Upper lobe of left lung (tissue), 6 donors: Measurements from ENCODE around the gene ADIPOR2. TPM values are rescaled to one million over a fixed set of nuclear protein-coding genes. Genes with fewer than 3 reads are reported as not detected.
"Not testable (repeated sequence)": the region's sequence is repeated elsewhere in the genome, so short reads cannot be mapped to it uniquely, and the experiment has no call there.

Experiments used
- ATAC-seq, 2 donors: fragments of 200-7000 bp; cut with Tn5 transposase; one replicate each; pipeline ENCODE4 v1.9.1; 2022; ENCODE audit warnings: mild to moderate bottlenecking in 2 of 2, moderate library complexity in 2 of 2; ENCODE audit not compliant: low FRiP score in 2 of 2
- DNase-seq, 2 donors: peaks; one replicate each; pipeline ENCODE4 v3.0.0-alpha.2; 2019 to 2020
- H3K27ac ChIP-seq, 4 donors: fragments of 200-600 bp; sonication (generic); one replicate each; pipeline ENCODE4 v1.5.1; 2016 to 2019
- H3K27me3 ChIP-seq, 4 donors: fragments of 200-600 bp; sonication (generic); one replicate each; pipeline ENCODE4 v1.5.1; 2017 to 2019
- H3K36me3 ChIP-seq, 4 donors: fragments of 200-600 bp; sonication (generic); one replicate each; pipeline ENCODE4 v1.5.1; 2016 to 2019
- H3K4me1 ChIP-seq, 4 donors: fragments of 200-600 bp; sonication (generic); one replicate each; pipeline ENCODE4 v1.5.1; 2018 to 2019
- H3K4me3 ChIP-seq, 4 donors: fragments of 200-600 bp; sonication (generic); one replicate each; pipeline ENCODE4 v1.5.1; 2017 to 2019; ENCODE audit warnings: mild to moderate bottlenecking in 2 of 4, moderate library complexity in 1 of 4
- H3K9me3 ChIP-seq, 4 donors: fragments of 200-600 bp; sonication (generic); one replicate each; pipeline ENCODE4 v1.5.1; 2018 to 2019
- CTCF ChIP-seq, 6 experiments: fragments of 450-650 bp in 4 of 6; fragments of 200-600 bp in 2 of 6; sonication (generic) in 2 of 6; IDR thresholded peaks; one replicate each; pipeline ENCODE4 v1.5.1; 2016 to 2019; ENCODE audit warnings: antibody characterized with exemption in 6 of 6
- EP300 ChIP-seq, 4 donors: sonication (generic); formaldehyde crosslinking; IDR thresholded peaks; one replicate each; pipeline ENCODE4 v1.5.1; 2017; ENCODE audit warnings: antibody characterized with exemption in 4 of 4, control low read depth in 2 of 4
- POLR2A ChIP-seq, 4 donors: fragments of 450-650 bp; IDR thresholded peaks; one replicate each; pipeline ENCODE4 v1.5.1; 2016 to 2017; ENCODE audit warnings: antibody characterized with exemption in 4 of 4, mild to moderate bottlenecking in 2 of 4
- POLR2AphosphoS5 ChIP-seq, 2 donors: sonication (generic); formaldehyde crosslinking; IDR thresholded peaks; one replicate each; pipeline ENCODE4 v1.5.1; 2017; ENCODE audit warnings: antibody characterized with exemption in 2 of 2
- WGBS, 2 donors: methylation state at CpG; one replicate each; pipeline ENCODE4 v1.1.5; 2017 to 2018; 5-methylcytosine and 5-hydroxymethylcytosine counted together
- total RNA-seq, 6 donors: library from RNA; depleted of rRNA in 4 of 6; stranded (reverse); fragments of >200 nt in 4 of 6; gene quantifications; one replicate each; pipeline versions ENCODE4 v1.1.0 to v1.2.1, GENCODE V29; 2016 to 2021
- donor health status: DM: no; HTN: no; CAD: no; lungs with moderate emphysema.
- donor health status: DM: no; HTN: yes; CAD: no; lungs with severe emphysema.

ADIPOR2 gene
- total RNA-seq, 6 donors from 2014 or later: 45.1 to 82.3 (median 68.6) TPM

GRCh38 chr12:1732914-1733313 is 42.0 kb downstream of the ADIPOR2 start:
- peaks cover 0 to 9% (median 6%) of the 10 kb centered on the region in 4 donors for H3K4me1 ChIP-seq
- no peaks in the 10 kb centered on the region for H3K36me3 ChIP-seq
- H3K4me3 ChIP-seq: no peak overlapping the region
- no peaks in the 10 kb centered on the region for H3K9me3 ChIP-seq
- H3K27ac ChIP-seq: no peak overlapping the region
- 61 to 69% methylated on average over 1 of the region's 1 CpG for WGBS, 2 donors
- DNase-seq (no peak), ATAC-seq (no peak)
- H3K27me3 ChIP-seq: no peaks in the 10 kb centered on the region
- TF ChIP-seq CTCF (IDR thresholded peaks at IDR 0.05): no peak
- no peak for TF ChIP-seq EP300 (IDR thresholded peaks at IDR 0.05)
- no peak for TF ChIP-seq POLR2AphosphoS5 (IDR thresholded peaks at IDR 0.05)
- no peak for TF ChIP-seq POLR2A (IDR thresholded peaks at IDR 0.05)

- not testable (repeated sequence) for H3K36me3 ChIP-seq, H3K27me3 ChIP-seq, H3K9me3 ChIP-seq, DNase-seq, H3K4me3 ChIP-seq, ATAC-seq, H3K27ac ChIP-seq
- 94 to 96% methylated on average over 5 of the region's 5 CpGs for WGBS, 2 donors
- H3K4me1 ChIP-seq: peaks cover 0 to 15% (median 8%) of the 10 kb centered on the region in 4 donors
These were observed 42.8 kb downstream of the ADIPOR2 start for GRCh38 chr12:1733712-1734111.

- 87 to 91% methylated on average over 6 of the region's 6 CpGs for WGBS, 2 donors
- H3K9me3 ChIP-seq: no peaks in the 10 kb centered on the region
These were observed 46.9 kb downstream of the ADIPOR2 start for GRCh38 chr12:1737652-1738286.

GRCh38 chr12:1738446-1738845 is 47.6 kb downstream of the ADIPOR2 start:
- H3K4me3 ChIP-seq: no peak overlapping the region
- H3K36me3 ChIP-seq: no peaks in the 10 kb centered on the region
- TF ChIP-seq CTCF (IDR thresholded peaks at IDR 0.05): no peak
- TF ChIP-seq POLR2AphosphoS5 (IDR thresholded peaks at IDR 0.05): no peak
- no peak for TF ChIP-seq EP300 (IDR thresholded peaks at IDR 0.05)
- TF ChIP-seq POLR2A (IDR thresholded peaks at IDR 0.05): no peak
- no peak overlapping the region for H3K27ac ChIP-seq
- DNase-seq: no peak
- H3K27me3 ChIP-seq: no peaks in the 10 kb centered on the region
- no peak for ATAC-seq
- H3K9me3 ChIP-seq: no peaks in the 10 kb centered on the region
- H3K4me1 ChIP-seq: peaks cover 21 to 41% (median 24%) of the 10 kb centered on the region in 4 donors

More at GRCh38 chr12:1737652-1738286, 46.9 kb downstream of the ADIPOR2 start:
- Histone ChIP-seq H3K4me1 (peaks cover 21 to 41% (median 25%) of the 10 kb centered on the region in 4 donors), H3K27me3 (no peaks in the 10 kb centered on the region), H3K36me3 (no peaks in the 10 kb centered on the region), H3K27ac (no peak overlapping the region), H3K4me3 (no peak overlapping the region)
- ATAC-seq (no peak), DNase-seq (no peak)
- no peak for TF ChIP-seq POLR2AphosphoS5 (IDR thresholded peaks at IDR 0.05)

GRCh38 chr12:1739368-1739767 is 48.5 kb downstream of the ADIPOR2 start:
- H3K4me3 ChIP-seq: no peak overlapping the region
- no peaks in the 10 kb centered on the region for H3K9me3 ChIP-seq
- ATAC-seq (no peak), DNase-seq (no peak)
- peaks cover 21 to 41% (median 24%) of the 10 kb centered on the region in 4 donors for H3K4me1 ChIP-seq
- H3K27ac ChIP-seq: no peak overlapping the region
- no peaks in the 10 kb centered on the region for H3K27me3 ChIP-seq
- no peak for TF ChIP-seq EP300 (IDR thresholded peaks at IDR 0.05)
- H3K36me3 ChIP-seq: no peaks in the 10 kb centered on the region
- 85 to 94% methylated on average over 1 of the region's 1 CpG for WGBS, 2 donors

- DNase-seq: no peak
- Histone ChIP-seq H3K27me3 (no peaks in the 10 kb centered on the region), H3K4me1 (peaks cover 21 to 41% (median 24%) of the 10 kb centered on the region in 4 donors), H3K4me3 (no peak overlapping the region), H3K9me3 (no peaks in the 10 kb centered on the region), H3K36me3 (no peaks in the 10 kb centered on the region), H3K27ac (peak overlapping the region in 2 of 4 donors; percentile 12 to 35)
- peak in 1 of 2 donors; percentile 35 for ATAC-seq
- TF ChIP-seq POLR2AphosphoS5 (IDR thresholded peaks at IDR 0.05): no peak
- TF ChIP-seq CTCF (IDR thresholded peaks at IDR 0.05): no peak
- TF ChIP-seq POLR2A (IDR thresholded peaks at IDR 0.05): no peak
- no peak for TF ChIP-seq EP300 (IDR thresholded peaks at IDR 0.05)
- WGBS, 2 donors: 41 to 43% methylated on average over 5 of the region's 5 CpGs
These were observed 49.5 kb downstream of the ADIPOR2 start for GRCh38 chr12:1740161-1740948.
